ENCODE measurements around the gene RNU11.
"Not testable (repeated sequence)": the region's sequence is repeated elsewhere in the genome, so short reads cannot be mapped to it uniquely, and the experiment has no call there.

Gene RNU11

GRCh38 chr1:28666806-28667205 lies 18.4 kb downstream of the RNU11 start:
- no peak for DNase-seq

GRCh38 chr1:28668191-28668955 lies 20.0 kb downstream of the RNU11 start, which contains the start of gene GMEB1:
Gene GMEB1 (plus strand): TSS chr1:28668784. CDS start chr1:28683613, 14,829 bp downstream.
- peak; percentile 71 to 79 for DNase-seq

- DNase-seq, result peak; percentile 20 to 28
Measured at GRCh38 chr1:28668956-28669723, 20.7 kb downstream of the RNU11 start.

GRCh38 chr1:28671254-28671780 lies 22.9 kb downstream of the RNU11 start:
- no peak for DNase-seq

- DNase-seq, result not testable (repeated sequence)
Measured at GRCh38 chr1:28672971-28673370, 24.6 kb downstream of the RNU11 start.

GRCh38 chr1:28675924-28676257 lies 27.5 kb downstream of the RNU11 start:
- DNase-seq, result no peak

- no peak for DNase-seq
Measured at GRCh38 chr1:28680151-28680550, 31.8 kb downstream of the RNU11 start.

- no peak for DNase-seq
Measured at GRCh38 chr1:28682840-28683239, 34.4 kb downstream of the RNU11 start.

GRCh38 chr1:28684937-28685336 lies 36.5 kb downstream of the RNU11 start:
- DNase-seq, result no peak

- not testable (repeated sequence) for DNase-seq
Measured at GRCh38 chr1:28691627-28692026, 43.2 kb downstream of the RNU11 start.

Measured in activated CD4-positive, alpha-beta T cell treated with anti-CD3 and anti-CD28 coated beads, Interleukin-2, amount 50 U/mL, for 4 hours (primary cell).